Esophagus (tissue), 2 donors: ENCODE measurements around the gene RAB36. TPM values are rescaled to one million over a fixed set of nuclear protein-coding genes. Genes with fewer than 3 reads are reported as not detected.

Experiments
- H3K27ac ChIP-seq, 2 donors: one replicate each; pipeline ENCODE4 v1.5.1; 2013; ENCODE audit warnings: low read depth in 2 of 2, mild to moderate bottlenecking in 2 of 2, inconsistent platforms in 1 of 2, low read length in 1 of 2, moderate library complexity in 1 of 2
- H3K27me3 ChIP-seq, 2 donors: one replicate each; pipeline ENCODE4 v1.6.1; 2013; ENCODE audit warnings: low read length in 2 of 2, control low read depth in 1 of 2, mild to moderate bottlenecking in 1 of 2; ENCODE audit not compliant: insufficient read depth in 2 of 2, control insufficient read depth in 1 of 2
- H3K36me3 ChIP-seq, 2 donors: one replicate each; pipeline ENCODE4 v1.6.1; 2013; ENCODE audit warnings: low read length in 1 of 2; ENCODE audit not compliant: control insufficient read depth in 2 of 2, insufficient read depth in 2 of 2
- H3K4me1 ChIP-seq, 2 donors: one replicate each; pipeline ENCODE4 v1.6.1; 2013; ENCODE audit warnings: low read length in 1 of 2; ENCODE audit not compliant: control insufficient read depth in 2 of 2, insufficient read depth in 2 of 2
- H3K4me3 ChIP-seq, 2 donors: one replicate each; pipeline ENCODE4 v1.5.1; 2013; ENCODE audit warnings: low read length in 2 of 2, mild to moderate bottlenecking in 2 of 2, low read depth in 1 of 2, moderate library complexity in 1 of 2
- H3K9me3 ChIP-seq, 2 donors: one replicate each; pipeline ENCODE4 v1.6.1; 2013; ENCODE audit warnings: mild to moderate bottlenecking in 2 of 2, low read depth in 1 of 2, low read length in 1 of 2, moderate library complexity in 1 of 2; ENCODE audit not compliant: control insufficient read depth in 2 of 2, insufficient read depth in 1 of 2
- WGBS, 2 donors: extraction: QIAGEN DNeasy Blood & Tissue Kit; methylation state at CpG; one replicate each; pipeline ENCODE4 v1.1.7; 2013; 5-methylcytosine and 5-hydroxymethylcytosine counted together
- polyA plus RNA-seq, 2 donors: library from polyadenylated mRNA; stranded (reverse); fragments of 200-250 nt; gene quantifications; one replicate each; pipeline ENCODE4 v1.2.3, GENCODE V29; 2013
- donor health status: healthy with polysubstance abuse.
- donor health status: Bipolar disorder and iron deficiency.

RAB36 gene
- polyA plus RNA-seq, 2 donors = 1.6 to 1.7 TPM

DNA sequence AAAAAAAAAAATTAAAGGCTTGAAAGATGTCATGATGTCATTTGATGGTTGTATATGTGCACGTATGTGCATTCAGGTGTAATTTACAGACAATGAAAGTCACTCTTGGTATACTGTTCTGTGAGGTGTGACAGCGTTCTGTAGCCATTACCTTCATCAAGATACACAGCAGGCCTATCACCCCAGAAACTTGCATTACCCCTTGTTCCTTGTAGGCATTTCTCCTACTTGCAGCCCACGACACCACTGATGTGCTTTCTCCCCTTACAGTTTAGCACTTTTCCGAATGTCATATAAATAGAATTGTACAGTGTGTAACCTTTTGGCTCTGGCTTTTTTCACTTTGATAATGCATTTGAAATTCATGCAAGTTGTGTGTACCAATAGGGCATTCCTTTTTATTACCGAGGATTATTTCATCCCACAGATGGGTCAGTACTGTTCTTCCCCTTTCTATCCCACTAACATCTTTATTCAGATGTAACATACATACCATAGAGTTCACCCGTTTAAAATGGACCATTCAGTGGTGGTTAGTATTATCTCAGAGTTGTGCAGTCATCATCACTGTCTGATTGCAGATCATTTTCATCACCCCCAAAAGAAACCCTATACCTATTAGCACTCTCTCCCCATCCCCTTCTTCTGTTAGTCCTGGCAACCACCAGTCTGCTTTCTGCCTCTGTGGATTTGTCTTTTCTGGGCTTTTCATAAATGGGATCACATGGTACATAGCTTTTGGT lies 65.3 kb downstream of the RAB36 start:
- WGBS, 2 donors = 79 to 87% methylated on average over 6 of the region's 6 CpGs
- Histone ChIP-seq H3K27me3 (no peaks in the 10 kb centered on the region), H3K36me3 (peaks cover 0 to 2% of the 10 kb centered on the region in 2 donors), H3K27ac (no peak overlapping the region), H3K9me3 (no peaks in the 10 kb centered on the region), H3K4me3 (no peak overlapping the region), H3K4me1 (peaks cover 13 to 16% of the 10 kb centered on the region in 2 donors)

- Histone ChIP-seq H3K27me3 (no peaks in the 10 kb centered on the region), H3K4me3 (no peak overlapping the region), H3K9me3 (no peaks in the 10 kb centered on the region), H3K27ac (no peak overlapping the region), H3K36me3 (peaks cover 0 to 2% of the 10 kb centered on the region in 2 donors), H3K4me1 (peaks cover 11 to 14% of the 10 kb centered on the region in 2 donors)
- WGBS, 2 donors = 97 to 100% methylated on average over 3 of the region's 3 CpGs
These were observed 66.3 kb downstream of the RAB36 start for GRCh38 chr22:23211622-23212021.

- Histone ChIP-seq H3K9me3 (no peaks in the 10 kb centered on the region), H3K4me3 (no peak overlapping the region), H3K36me3 (peaks cover 0 to 2% of the 10 kb centered on the region in 2 donors), H3K27me3 (no peaks in the 10 kb centered on the region), H3K27ac (no peak overlapping the region), H3K4me1 (peaks cover 11 to 17% of the 10 kb centered on the region in 2 donors)
- WGBS, 2 donors = 75 to 82% methylated on average over 10 of the region's 10 CpGs
These were observed 67.1 kb downstream of the RAB36 start for GRCh38 chr22:23212061-23213021.

GRCh38 chr22:23213022-23213555 lies 67.8 kb downstream of the RAB36 start:
- WGBS, 2 donors = 88 to 89% methylated on average over 13 of the region's 13 CpGs
- H3K27me3 ChIP-seq = no peaks in the 10 kb centered on the region
- H3K4me1 ChIP-seq = peaks cover 11 to 20% of the 10 kb centered on the region in 2 donors
- H3K9me3 ChIP-seq = no peaks in the 10 kb centered on the region
- H3K36me3 ChIP-seq = no peaks in the 10 kb centered on the region
- H3K4me3 ChIP-seq = no peak overlapping the region
- H3K27ac ChIP-seq = no peak overlapping the region

DNA sequence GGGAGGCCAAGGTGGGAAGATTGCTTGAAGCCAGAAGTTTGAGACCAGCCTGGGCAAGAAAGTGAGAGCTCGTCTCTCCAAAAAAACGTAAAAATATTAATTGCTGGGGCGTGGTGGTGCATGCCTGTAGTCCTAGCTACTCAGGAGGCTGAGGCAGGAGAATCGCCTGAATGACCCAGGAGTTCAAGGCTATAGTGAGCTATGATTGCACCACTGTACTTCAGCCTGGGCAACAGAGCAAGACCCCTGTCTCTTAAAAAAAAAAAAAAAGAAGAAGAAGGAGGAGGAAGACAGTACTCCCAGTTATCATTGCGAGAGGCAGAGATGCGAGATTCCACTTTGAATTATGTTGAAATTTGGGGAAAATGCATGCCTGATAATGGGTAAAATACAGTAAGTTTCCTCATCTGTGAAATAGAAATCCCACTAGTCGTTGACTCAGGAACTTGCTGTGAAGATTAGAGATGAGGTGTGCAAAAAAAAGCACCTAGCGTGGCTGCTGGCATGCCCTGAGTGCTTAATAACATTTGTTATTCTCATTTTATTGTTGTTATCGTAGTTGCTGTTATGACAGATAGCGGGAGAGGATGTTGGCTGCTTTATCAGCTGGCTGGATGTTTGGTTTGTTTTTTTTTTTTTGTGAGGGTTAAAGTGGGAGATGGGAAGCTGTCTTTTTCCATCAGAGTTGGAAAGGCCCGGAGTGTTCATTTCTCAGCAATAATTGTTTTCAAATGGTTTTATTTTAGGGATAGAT lies 68.5 kb downstream of the RAB36 start:
- no peaks in the 10 kb centered on the region for H3K36me3 ChIP-seq
- H3K27ac ChIP-seq = no peak overlapping the region
- H3K4me3 ChIP-seq = no peak overlapping the region
- H3K4me1 ChIP-seq = peaks cover 16 to 27% of the 10 kb centered on the region in 2 donors
- no peaks in the 10 kb centered on the region for H3K9me3 ChIP-seq
- no peaks in the 10 kb centered on the region for H3K27me3 ChIP-seq
- 70 to 72% methylated on average over 11 of the region's 11 CpGs for WGBS, 2 donors

Other genes starting within 250 kb of the RAB36 start
- gene GNAZ, start 75.0 kb upstream of the RAB36 start, polyA plus RNA-seq = 1 to 10 TPM in 1 of 2 donors, under 1 TPM in 1; 0.83 to 1.6 TPM
- gene RSPH14, start 3.5 kb upstream of the RAB36 start, polyA plus RNA-seq = under 1 TPM; 0.24 to 0.29 TPM
- 10 to 100 TPM; 27.8 to 30.2 TPM for gene BCR, start 35.0 kb downstream of the RAB36 start, polyA plus RNA-seq